Suprapubic skin (tissue), 4 donors: ENCODE measurements around the gene ABCA13. TPM values are rescaled to one million over a fixed set of nuclear protein-coding genes. Genes with fewer than 3 reads are reported as not detected.

ENCODE experiments used
- DNase-seq, 2 donors: peaks; one replicate each; pipeline ENCODE4 v3.0.0-alpha.2; 2019; ENCODE audit warnings: low spot score in 2 of 2
- H3K27ac ChIP-seq: fragments of 200-600 bp; sonication (generic); one replicate; pipeline ENCODE4 v1.5.1; 2019
- H3K27me3 ChIP-seq: fragments of 200-600 bp; sonication (generic); one replicate; pipeline ENCODE4 v1.5.1; 2019
- H3K36me3 ChIP-seq: fragments of 200-600 bp; sonication (generic); one replicate; pipeline ENCODE4 v1.5.1; 2019
- H3K4me1 ChIP-seq: fragments of 200-600 bp; sonication (generic); one replicate; pipeline ENCODE4 v1.5.1; 2019
- H3K4me3 ChIP-seq: fragments of 200-600 bp; sonication (generic); one replicate; pipeline ENCODE4 v1.5.1; 2019; ENCODE audit warnings: mild to moderate bottlenecking
- H3K9me3 ChIP-seq: fragments of 200-600 bp; sonication (generic); one replicate; pipeline ENCODE4 v1.5.1; 2019
- CTCF ChIP-seq, 2 donors: fragments of 200-600 bp in 1 of 2; fragments of 450-650 bp in 1 of 2; sonication (generic) in 1 of 2; IDR thresholded peaks; one replicate each; pipeline ENCODE4 v1.5.1; 2016 to 2019; ENCODE audit warnings: antibody characterized with exemption in 2 of 2, mild to moderate bottlenecking in 1 of 2, moderate library complexity in 1 of 2
- EP300 ChIP-seq: sonication (generic); formaldehyde crosslinking; IDR thresholded peaks from one replicate; pipeline ENCODE4 v1.6.1; 2017; ENCODE audit warnings: antibody characterized with exemption
- POLR2A ChIP-seq, 2 donors: fragments of 450-650 bp; IDR thresholded peaks; one replicate each; pipeline ENCODE4 v1.6.1; 2017; ENCODE audit warnings: antibody characterized with exemption in 2 of 2, mild to moderate bottlenecking in 2 of 2, moderate library complexity in 2 of 2
- POLR2AphosphoS5 ChIP-seq, 3 donors: sonication (generic); formaldehyde crosslinking; IDR thresholded peaks; one replicate each; pipeline ENCODE4 v1.6.1; 2017; ENCODE audit warnings: antibody characterized with exemption in 3 of 3
- WGBS: methylation state at CpG from one replicate; pipeline ENCODE4 v1.1.5; 2018; 5-methylcytosine and 5-hydroxymethylcytosine counted together
- total RNA-seq, 4 donors: library from RNA; depleted of rRNA; stranded (reverse); fragments of >200 nt; gene quantifications; one replicate each; pipeline ENCODE4 v1.1.0, GENCODE V29; 2016

The ABCA13 gene
- total RNA-seq, 4 donors from 2014 or later, result 0.64 to 4.7 (median 2.6) TPM

GRCh38 chr7:48525736-48526732 is 354.8 kb downstream of the ABCA13 start:
- H3K4me3 ChIP-seq, result no peak overlapping the region

GRCh38 chr7:48528646-48529045 is 357.4 kb downstream of the ABCA13 start:
- no peak for DNase-seq
- WGBS, result 56% methylated on average over 1 of the region's 1 CpG
- Histone ChIP-seq H3K27ac (no peak overlapping the region), H3K4me1 (no peaks in the 10 kb centered on the region), H3K36me3 (no peaks in the 10 kb centered on the region), H3K4me3 (no peak overlapping the region), H3K9me3 (no peaks in the 10 kb centered on the region), H3K27me3 (no peaks in the 10 kb centered on the region)
- TF ChIP-seq CTCF (IDR thresholded peaks at IDR 0.05), result no peak
- TF ChIP-seq POLR2A (IDR thresholded peaks at IDR 0.05), result no peak
- no peak for TF ChIP-seq EP300
- no peak for TF ChIP-seq POLR2AphosphoS5 (IDR thresholded peaks at IDR 0.05)

More at GRCh38 chr7:48525736-48526732, 354.8 kb downstream of the ABCA13 start:
- Histone ChIP-seq H3K4me1 (no peaks in the 10 kb centered on the region), H3K27ac (no peak overlapping the region), H3K27me3 (no peaks in the 10 kb centered on the region), H3K9me3 (no peaks in the 10 kb centered on the region), H3K36me3 (no peaks in the 10 kb centered on the region)
- WGBS, result 66% methylated on average over 3 of the region's 3 CpGs
- no peak for DNase-seq
- TF ChIP-seq POLR2A (IDR thresholded peaks at IDR 0.05) (no peak), EP300 (no peak), POLR2AphosphoS5 (IDR thresholded peaks at IDR 0.05) (no peak), CTCF (IDR thresholded peaks at IDR 0.05) (no peak)

- Histone ChIP-seq H3K4me3 (no peak overlapping the region), H3K9me3 (no peaks in the 10 kb centered on the region), H3K4me1 (no peaks in the 10 kb centered on the region), H3K36me3 (no peaks in the 10 kb centered on the region), H3K27ac (no peak overlapping the region), H3K27me3 (no peaks in the 10 kb centered on the region)
- DNase-seq, result no peak
- 96% methylated on average over 2 of the region's 2 CpGs for WGBS
- no peak for TF ChIP-seq EP300
- TF ChIP-seq CTCF (IDR thresholded peaks at IDR 0.05), result no peak
- TF ChIP-seq POLR2AphosphoS5 (IDR thresholded peaks at IDR 0.05), result no peak
Measured at GRCh38 chr7:48537561-48537960, 366.3 kb downstream of the ABCA13 start.

- Histone ChIP-seq H3K27me3 (no peaks in the 10 kb centered on the region), H3K4me1 (no peaks in the 10 kb centered on the region)
- 28% methylated on average over 1 of the region's 1 CpG for WGBS
Measured at GRCh38 chr7:48540746-48541145, 369.5 kb downstream of the ABCA13 start.

More at GRCh38 chr7:48540746-48541145, 369.5 kb downstream of the ABCA13 start:
- TF ChIP-seq POLR2A (IDR thresholded peaks at IDR 0.05) (no peak), POLR2AphosphoS5 (IDR thresholded peaks at IDR 0.05) (no peak), CTCF (IDR thresholded peaks at IDR 0.05) (no peak), EP300 (no peak)
- Histone ChIP-seq H3K27ac (no peak overlapping the region), H3K9me3 (no peaks in the 10 kb centered on the region), H3K36me3 (no peaks in the 10 kb centered on the region), H3K4me3 (no peak overlapping the region)
- DNase-seq, result no peak
